ENCODE results near the gene RABL2A.
"Not testable (repeated sequence)": the region's sequence is repeated elsewhere in the genome, so short reads cannot be mapped to it uniquely, and the experiment has no call there.

RABL2A gene

DNA sequence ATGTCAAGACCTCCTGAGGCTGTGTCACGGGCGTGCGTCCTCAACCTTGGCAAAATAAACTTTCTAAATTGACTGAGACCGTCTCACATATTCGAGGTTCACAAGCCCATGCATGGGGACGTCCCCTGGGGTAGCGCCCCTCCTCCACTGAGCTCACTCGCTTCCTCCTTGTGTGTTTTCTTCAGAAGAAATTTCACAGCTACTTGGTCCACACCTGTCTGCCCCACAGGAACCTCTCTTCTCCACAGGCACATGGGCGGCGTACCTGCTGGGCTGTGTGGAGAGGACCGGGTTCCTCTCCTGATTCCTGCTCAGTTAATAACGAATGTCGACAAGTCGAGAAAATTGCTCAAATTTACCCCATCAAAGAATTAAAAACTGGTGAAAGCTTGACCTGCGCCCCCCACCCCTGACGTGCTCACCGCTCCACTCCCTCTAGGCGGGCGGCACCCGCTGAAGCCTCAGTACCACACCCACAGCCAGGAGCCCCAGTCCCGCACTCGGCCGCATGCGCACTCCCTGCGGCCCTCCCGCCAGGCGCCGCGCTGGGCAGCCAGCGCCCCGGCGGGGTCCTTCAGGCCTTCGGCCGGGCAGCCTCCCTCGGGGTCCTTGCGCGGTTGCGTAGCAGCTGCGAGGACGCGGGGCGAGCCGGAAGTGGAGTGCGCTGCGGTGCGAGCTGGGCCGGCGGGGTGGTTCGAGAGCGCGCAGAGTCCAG, at the start of gene RABL2A:
Gene RABL2A, plus strand, starts transcription at position 651 of the 715 bp plus-strand sequence. CDS start 1,341 bp downstream, outside the sequence.
- not testable (repeated sequence) for H3K27me3 Mint-ChIP-seq (ENCODE audit: low read depth); H3K4me1 Mint-ChIP-seq (ENCODE audit: low read depth); H3K36me3 Mint-ChIP-seq (ENCODE audit: low read depth); H3K9me3 Mint-ChIP-seq
- Mint-ChIP-seq H3K4me3 (peak within 1 kb of the TSS; percentile 91), H3K27ac (peak within 1 kb of the TSS; percentile 84)
- DNase-seq (ENCODE audit: low spot score): peak; percentile 87

DNA sequence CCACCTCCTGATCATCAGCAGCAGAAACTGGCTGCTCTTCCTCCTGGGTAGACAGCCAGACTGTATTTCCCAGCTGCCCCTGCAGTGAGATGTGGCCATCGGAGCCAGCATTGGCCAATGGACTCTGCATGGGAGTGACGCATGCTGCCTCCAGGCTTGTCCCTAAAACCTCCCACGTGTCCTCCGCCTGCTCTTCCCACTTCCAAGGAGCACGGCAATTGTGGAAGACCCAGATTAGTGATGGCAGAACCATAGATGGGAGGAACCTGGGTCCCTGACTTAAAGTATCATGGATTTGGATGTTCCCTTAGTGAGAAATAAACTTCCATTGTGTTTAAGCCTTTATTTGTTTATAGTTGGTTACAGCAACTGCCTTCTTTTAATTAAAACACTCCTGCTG, 48.6 kb upstream of the RABL2A start:
- not testable (repeated sequence) for H3K27me3 Mint-ChIP-seq (ENCODE audit: low read depth); H3K4me3 Mint-ChIP-seq; H3K36me3 Mint-ChIP-seq (ENCODE audit: low read depth); H3K4me1 Mint-ChIP-seq (ENCODE audit: low read depth); H3K27ac Mint-ChIP-seq; H3K9me3 Mint-ChIP-seq; DNase-seq (ENCODE audit: low spot score)

DNA sequence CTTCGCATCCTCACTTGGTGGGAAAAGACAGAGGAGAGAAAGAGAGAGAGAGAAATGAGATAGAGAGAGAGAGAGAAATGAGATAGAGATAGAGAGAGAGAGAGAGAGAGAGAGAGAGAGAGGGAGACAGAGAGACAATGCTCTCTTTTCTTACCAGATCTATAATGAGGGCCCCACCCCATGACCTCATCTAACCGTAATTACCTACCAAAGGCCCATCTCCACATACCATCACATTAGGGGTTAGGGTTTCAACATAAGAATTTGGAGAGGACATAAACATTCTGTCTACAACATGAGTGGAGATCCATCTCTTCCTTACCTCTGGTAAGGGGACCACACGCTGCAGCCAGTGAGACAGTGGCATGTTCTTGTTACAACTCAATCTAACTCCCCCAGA, 44.6 kb upstream of the RABL2A start:
- Mint-ChIP-seq H3K4me3 (peak overlapping the region; percentile 64), H3K27ac (peak overlapping the region; percentile 43), H3K4me1 (ENCODE audit: low read depth) (peaks cover 15% of the 10 kb centered on the region)
- not testable (repeated sequence) for H3K36me3 Mint-ChIP-seq (ENCODE audit: low read depth); DNase-seq (ENCODE audit: low spot score); H3K9me3 Mint-ChIP-seq; H3K27me3 Mint-ChIP-seq (ENCODE audit: low read depth)

DNA sequence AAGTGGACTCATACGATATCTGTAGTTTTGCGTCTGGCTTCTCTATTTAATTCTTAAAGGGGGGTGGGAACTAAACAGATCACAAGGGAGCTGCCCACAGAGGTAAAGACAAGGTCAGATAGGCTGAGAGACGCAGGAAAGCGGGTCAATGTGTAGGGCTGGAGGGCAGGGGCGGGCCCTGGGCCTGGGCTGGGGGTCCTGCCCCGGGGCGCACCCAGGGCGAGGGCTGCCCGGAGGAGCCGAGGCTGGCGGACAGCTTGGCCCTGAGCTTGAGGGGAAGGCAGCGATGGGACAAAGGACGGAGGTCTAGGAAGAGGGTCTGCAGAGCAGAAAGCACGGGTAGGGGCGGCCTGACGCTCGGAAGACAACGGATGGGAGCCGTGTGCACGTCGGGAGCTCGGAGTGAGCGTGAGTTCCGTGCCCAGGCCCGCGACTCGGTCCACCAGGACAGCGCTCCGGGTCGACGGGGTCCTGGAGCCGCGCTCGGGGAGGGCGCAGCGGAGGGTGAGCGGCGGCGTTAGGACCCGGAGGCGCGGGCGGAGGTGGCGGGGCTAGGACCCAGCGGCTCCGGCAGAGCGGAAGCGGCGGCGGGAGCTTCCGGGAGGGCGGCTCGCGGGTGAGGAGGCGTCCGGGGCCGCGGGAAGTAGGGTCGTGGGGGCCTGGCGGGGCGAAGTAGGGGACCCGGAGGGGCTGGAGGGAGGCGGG, 43.4 kb upstream of the RABL2A start:
- H3K9me3 Mint-ChIP-seq; H3K27me3 Mint-ChIP-seq (ENCODE audit: low read depth); H3K36me3 Mint-ChIP-seq (ENCODE audit: low read depth): not testable (repeated sequence)
- peak overlapping the region; percentile 83 for H3K27ac Mint-ChIP-seq
- DNase-seq (ENCODE audit: low spot score): peak; percentile 78
- H3K4me3 Mint-ChIP-seq: peak overlapping the region; percentile 90
- H3K4me1 Mint-ChIP-seq (ENCODE audit: low read depth): peaks cover 15% of the 10 kb centered on the region

DNA sequence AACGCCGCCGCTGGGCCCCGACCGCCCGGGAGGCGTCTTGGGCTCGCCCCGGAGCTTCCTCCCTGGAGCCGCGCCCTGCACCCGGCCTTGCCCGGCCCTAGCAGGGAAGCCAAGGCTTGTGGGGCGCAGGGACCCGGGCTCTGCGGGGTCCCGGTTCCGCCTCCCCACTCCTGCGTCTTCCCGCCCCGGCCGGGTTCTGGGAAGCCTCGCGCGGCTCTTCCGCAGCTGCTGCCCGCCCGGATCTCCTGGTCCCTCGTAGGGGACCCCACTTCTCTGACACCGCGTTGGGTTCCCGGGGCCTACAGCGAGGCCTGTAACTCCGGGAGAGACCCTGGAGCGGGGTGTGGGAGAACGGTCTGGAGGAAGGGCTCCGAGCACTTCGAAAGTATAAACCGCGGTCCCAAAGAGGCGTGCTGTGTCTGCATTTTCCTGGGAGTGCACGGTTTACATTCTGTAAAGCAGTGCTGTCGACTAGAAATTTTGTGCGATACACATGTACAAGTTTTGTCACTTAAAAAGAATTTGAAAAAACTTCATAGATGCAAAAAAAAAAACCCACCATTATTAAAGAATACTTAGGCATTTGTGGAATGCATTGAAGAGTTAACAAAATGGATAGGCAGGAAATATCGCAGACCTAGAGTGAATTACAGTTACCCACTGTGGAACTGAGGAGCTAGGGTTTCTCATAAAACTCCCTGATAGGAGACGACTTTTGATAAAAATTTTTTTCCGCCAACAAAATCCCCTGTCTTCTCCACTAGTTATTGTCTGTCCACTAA, 42.6 kb upstream of the RABL2A start:
- peaks cover 15% of the 10 kb centered on the region for H3K4me1 Mint-ChIP-seq (ENCODE audit: low read depth)
- DNase-seq (ENCODE audit: low spot score); H3K9me3 Mint-ChIP-seq; H3K27me3 Mint-ChIP-seq (ENCODE audit: low read depth); H3K27ac Mint-ChIP-seq; H3K36me3 Mint-ChIP-seq (ENCODE audit: low read depth): not testable (repeated sequence)
- H3K4me3 Mint-ChIP-seq: peak overlapping the region; percentile 81

DNA sequence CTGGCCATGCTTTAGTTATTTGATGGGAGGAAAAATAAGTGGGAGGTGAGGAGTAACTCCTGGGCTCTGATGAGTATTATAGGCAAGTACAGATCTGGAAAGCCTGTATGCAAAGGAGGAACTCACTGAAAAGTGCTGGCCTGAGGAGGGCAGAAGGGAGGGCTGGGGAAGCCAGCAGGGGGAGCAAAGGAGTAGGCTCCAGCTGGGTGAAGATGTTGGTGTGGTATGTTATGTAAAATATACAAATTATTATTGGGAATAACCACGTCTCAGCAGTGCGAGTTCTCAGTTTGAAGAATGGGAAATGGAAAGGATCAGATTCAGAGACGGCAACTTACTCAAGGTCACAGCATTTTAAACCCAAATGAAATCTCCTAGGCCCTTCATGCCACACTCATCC, 39.9 kb upstream of the RABL2A start:
- H3K27me3 Mint-ChIP-seq (ENCODE audit: low read depth); H3K9me3 Mint-ChIP-seq; H3K36me3 Mint-ChIP-seq (ENCODE audit: low read depth); H3K27ac Mint-ChIP-seq; H3K4me3 Mint-ChIP-seq: not testable (repeated sequence)
- DNase-seq (ENCODE audit: low spot score): peak; percentile 26
- peaks cover 18% of the 10 kb centered on the region for H3K4me1 Mint-ChIP-seq (ENCODE audit: low read depth)

DNA sequence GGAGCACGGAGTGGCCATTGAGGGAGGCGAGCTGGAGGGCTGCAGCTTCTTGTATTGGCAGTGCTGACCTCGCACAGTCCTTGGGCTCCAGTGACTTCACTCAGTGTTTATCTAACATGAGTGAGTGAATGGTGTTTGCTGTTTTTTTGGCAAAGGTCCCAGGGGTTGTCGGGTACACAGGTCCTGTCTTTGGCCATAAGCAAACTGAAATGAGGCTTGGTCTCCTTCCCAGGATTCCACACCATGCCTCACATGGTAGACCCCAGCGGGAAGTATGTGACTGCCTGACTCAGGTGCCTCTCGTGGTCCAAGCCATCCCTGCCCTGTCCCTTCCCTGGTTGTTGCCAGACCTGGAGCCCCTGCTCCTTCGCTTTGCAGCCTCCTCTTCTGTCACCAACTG, 37.5 kb upstream of the RABL2A start:
- not testable (repeated sequence) for DNase-seq (ENCODE audit: low spot score); H3K27ac Mint-ChIP-seq; H3K36me3 Mint-ChIP-seq (ENCODE audit: low read depth); H3K4me3 Mint-ChIP-seq; H3K9me3 Mint-ChIP-seq; H3K27me3 Mint-ChIP-seq (ENCODE audit: low read depth)
- peaks cover 11% of the 10 kb centered on the region for H3K4me1 Mint-ChIP-seq (ENCODE audit: low read depth)

DNA sequence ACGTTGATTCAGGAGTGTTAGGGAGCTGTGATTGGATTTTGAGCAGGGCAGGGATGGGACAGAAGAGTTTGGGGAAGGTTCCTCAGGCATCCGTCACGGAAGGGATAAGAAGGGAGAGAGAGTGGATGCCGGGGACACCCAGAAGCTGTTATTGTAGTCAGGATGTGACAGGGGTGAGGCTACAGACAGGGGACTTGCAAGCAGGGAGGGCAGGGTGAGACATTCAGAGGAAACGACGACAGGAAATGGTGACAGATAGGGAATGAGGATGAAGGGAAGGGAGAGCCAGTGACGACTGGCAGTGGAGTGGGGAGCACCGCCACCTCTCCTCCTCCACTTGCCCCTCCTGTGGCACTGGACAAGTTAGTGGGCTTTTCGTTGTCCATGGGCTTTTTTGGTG, 35.1 kb upstream of the RABL2A start:
- DNase-seq (ENCODE audit: low spot score); H3K4me1 Mint-ChIP-seq (ENCODE audit: low read depth); H3K4me3 Mint-ChIP-seq; H3K9me3 Mint-ChIP-seq; H3K36me3 Mint-ChIP-seq (ENCODE audit: low read depth); H3K27me3 Mint-ChIP-seq (ENCODE audit: low read depth): not testable (repeated sequence)
- peak overlapping the region; percentile 1 for H3K27ac Mint-ChIP-seq

DNA sequence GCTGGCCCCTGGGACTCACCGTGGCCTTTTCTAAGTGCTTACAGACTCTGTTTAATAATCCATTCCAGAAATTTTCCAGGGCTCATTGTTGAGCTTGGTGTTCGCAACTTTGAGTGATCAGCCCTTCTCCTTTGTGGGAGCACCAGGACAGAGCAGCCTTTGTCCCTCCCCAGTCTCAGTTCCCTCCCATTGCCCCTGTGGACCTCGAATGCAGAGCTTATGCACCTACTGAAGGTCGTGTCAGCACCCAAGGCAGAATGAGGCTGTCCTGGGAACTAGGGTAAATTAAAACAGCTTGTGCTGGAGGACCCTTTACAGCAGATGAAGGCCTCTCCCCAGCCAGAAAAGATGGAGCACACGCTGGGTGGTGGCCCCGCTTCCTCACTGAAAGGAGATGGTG, 33.8 kb upstream of the RABL2A start:
- DNase-seq (ENCODE audit: low spot score); H3K27ac Mint-ChIP-seq; H3K27me3 Mint-ChIP-seq (ENCODE audit: low read depth); H3K36me3 Mint-ChIP-seq (ENCODE audit: low read depth); H3K9me3 Mint-ChIP-seq; H3K4me1 Mint-ChIP-seq (ENCODE audit: low read depth); H3K4me3 Mint-ChIP-seq: not testable (repeated sequence)

DNA sequence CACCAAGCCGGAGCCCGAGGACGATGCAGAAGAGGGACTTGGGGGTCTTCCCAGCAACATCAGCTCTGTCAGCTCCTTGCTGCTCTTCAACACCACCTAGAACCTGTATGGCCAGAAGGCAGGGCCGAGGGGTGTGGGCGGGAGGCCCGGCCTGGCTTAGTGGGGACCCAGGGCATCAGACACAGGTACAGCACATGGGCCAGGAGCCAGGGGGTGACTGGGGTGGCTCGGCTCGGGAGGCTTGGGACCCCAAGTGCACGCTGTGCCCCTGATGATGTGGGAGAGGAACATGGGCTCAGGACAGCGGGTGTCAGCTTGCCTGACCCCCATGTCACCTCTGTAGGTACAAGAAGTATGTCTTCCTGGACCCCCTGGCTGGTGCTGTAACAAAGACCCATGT, 31.3 kb upstream of the RABL2A start:
- H3K9me3 Mint-ChIP-seq; DNase-seq (ENCODE audit: low spot score); H3K4me1 Mint-ChIP-seq (ENCODE audit: low read depth); H3K27me3 Mint-ChIP-seq (ENCODE audit: low read depth); H3K27ac Mint-ChIP-seq; H3K4me3 Mint-ChIP-seq; H3K36me3 Mint-ChIP-seq (ENCODE audit: low read depth): not testable (repeated sequence)

DNA sequence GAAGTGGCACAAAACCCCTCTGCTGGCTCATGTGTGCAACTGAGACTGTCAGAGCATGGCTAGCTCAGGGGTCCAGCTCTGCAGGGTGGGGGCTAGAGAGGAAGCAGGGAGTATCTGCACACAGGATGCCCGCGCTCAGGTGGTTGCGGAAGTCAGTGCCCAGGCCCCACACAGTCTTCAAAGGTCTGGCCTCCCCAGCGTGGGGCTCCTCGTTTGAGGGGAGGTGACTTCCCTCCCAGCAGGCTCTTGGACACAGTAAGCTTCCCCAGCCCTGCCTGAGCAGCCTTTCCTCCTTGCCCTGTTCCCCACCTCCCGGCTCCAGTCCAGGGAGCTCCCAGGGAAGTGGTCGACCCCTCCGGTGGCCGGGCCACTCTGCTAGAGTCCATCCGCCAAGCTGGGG, 29.9 kb upstream of the RABL2A start:
- not testable (repeated sequence) for H3K4me3 Mint-ChIP-seq

DNA sequence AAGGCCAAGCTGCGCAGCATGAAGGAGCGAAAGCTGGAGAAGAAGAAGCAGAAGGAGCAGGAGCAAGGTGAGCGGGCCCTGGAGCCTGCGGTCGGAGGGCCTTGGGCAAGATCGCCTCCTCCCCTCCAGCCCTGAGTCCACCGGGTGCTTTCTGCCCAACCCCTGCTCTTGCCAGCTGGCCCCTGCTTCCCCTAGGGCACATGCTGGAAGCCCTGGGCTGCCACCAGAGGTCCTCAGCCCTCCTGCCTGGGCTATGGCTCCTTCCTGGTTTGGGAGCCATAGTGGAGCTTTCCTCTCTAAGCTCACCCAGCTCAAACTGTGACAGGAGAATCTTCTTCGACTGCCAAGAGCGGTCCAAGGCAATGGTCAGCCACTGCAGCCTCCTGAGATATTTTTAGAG, 29.5 kb upstream of the RABL2A start:
- H3K36me3 Mint-ChIP-seq (ENCODE audit: low read depth); H3K27ac Mint-ChIP-seq; DNase-seq (ENCODE audit: low spot score); H3K9me3 Mint-ChIP-seq; H3K27me3 Mint-ChIP-seq (ENCODE audit: low read depth); H3K4me3 Mint-ChIP-seq; H3K4me1 Mint-ChIP-seq (ENCODE audit: low read depth): not testable (repeated sequence)

More for the DNA sequence above, 29.9 kb upstream of the RABL2A start:
- DNase-seq (ENCODE audit: low spot score); H3K27ac Mint-ChIP-seq; H3K9me3 Mint-ChIP-seq; H3K36me3 Mint-ChIP-seq (ENCODE audit: low read depth); H3K4me1 Mint-ChIP-seq (ENCODE audit: low read depth); H3K27me3 Mint-ChIP-seq (ENCODE audit: low read depth): not testable (repeated sequence)

DNA sequence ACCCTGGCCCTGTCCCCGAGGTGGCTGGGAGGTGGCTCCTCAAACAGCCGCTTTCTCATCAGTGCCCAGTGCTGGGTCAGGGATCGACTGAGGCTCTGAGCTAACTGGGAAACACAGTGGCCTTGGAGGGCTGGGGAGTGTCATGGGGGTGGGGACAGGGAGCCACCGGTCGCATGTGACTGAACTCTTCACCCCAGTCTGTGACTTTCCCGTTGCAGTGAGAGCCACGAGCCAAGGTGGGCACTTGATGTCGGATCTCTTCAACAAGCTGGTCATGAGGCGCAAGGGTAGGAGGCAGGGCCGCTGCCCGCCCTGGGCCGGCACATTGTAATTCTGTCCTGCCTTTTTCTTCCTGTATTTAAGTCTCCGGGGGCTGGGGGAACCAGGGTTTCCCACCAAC, 28.9 kb upstream of the RABL2A start:
- H3K36me3 Mint-ChIP-seq (ENCODE audit: low read depth); DNase-seq (ENCODE audit: low spot score); H3K27me3 Mint-ChIP-seq (ENCODE audit: low read depth); H3K4me1 Mint-ChIP-seq (ENCODE audit: low read depth); H3K27ac Mint-ChIP-seq; H3K9me3 Mint-ChIP-seq; H3K4me3 Mint-ChIP-seq: not testable (repeated sequence)

DNA sequence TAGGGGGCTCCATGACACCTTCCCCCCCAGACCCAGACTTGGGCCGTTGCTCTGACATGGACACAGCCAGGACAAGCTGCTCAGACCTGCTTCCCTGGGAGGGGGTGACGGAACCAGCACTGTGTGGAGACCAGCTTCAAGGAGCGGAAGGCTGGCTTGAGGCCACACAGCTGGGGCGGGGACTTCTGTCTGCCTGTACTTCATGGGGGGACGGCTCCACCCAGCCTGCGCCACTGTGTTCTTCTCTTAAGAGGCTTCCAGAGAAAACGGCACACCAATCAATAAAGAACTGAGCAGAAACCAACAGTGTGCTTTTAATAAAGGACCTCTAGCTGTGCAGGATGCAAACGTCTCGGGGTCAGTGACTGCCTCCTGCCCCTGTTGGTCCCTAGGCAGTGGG, 28.3 kb upstream of the RABL2A start:
- H3K36me3 Mint-ChIP-seq (ENCODE audit: low read depth): not testable (repeated sequence)

More for the DNA sequence above, 28.3 kb upstream of the RABL2A start:
- not testable (repeated sequence) for H3K4me1 Mint-ChIP-seq (ENCODE audit: low read depth); H3K27me3 Mint-ChIP-seq (ENCODE audit: low read depth); H3K27ac Mint-ChIP-seq; DNase-seq (ENCODE audit: low spot score); H3K4me3 Mint-ChIP-seq; H3K9me3 Mint-ChIP-seq
